ENCODE data around the gene CDHR4.
"Not testable (repeated sequence)": the region's sequence is repeated elsewhere in the genome, so short reads cannot be mapped to it uniquely, and the experiment has no call there.

The CDHR4 gene

GRCh38 chr3:49799761-49800160 lies at the start of gene CDHR4:
TSS of gene CDHR4 (minus strand) at chr3:49799873. CDS start at chr3:49799812, 61 bp downstream.
- Mint-ChIP-seq H3K9me3 (no peaks in the 10 kb centered on the region), H3K27ac (no peak within 1 kb of the TSS), H3K4me1 (peaks cover 15% of the 10 kb centered on the region), H3K36me3 (ENCODE audit: low read depth) (no peaks in the 10 kb centered on the region), H3K27me3 (peaks cover 12% of the 10 kb centered on the region), H3K4me3 (no peak within 1 kb of the TSS)
- DNase-seq (no peak), ATAC-seq (no peak)

GRCh38 chr3:49845694-49846093 lies 46.0 kb upstream of the CDHR4 start:
- Mint-ChIP-seq H3K36me3 (ENCODE audit: low read depth) (peaks cover 12% of the 10 kb centered on the region), H3K27me3 (no peaks in the 10 kb centered on the region), H3K4me1 (no peaks in the 10 kb centered on the region), H3K4me3 (no peak overlapping the region), H3K9me3 (no peaks in the 10 kb centered on the region), H3K27ac (no peak overlapping the region)
- DNase-seq (no peak), ATAC-seq (no peak)

DNA sequence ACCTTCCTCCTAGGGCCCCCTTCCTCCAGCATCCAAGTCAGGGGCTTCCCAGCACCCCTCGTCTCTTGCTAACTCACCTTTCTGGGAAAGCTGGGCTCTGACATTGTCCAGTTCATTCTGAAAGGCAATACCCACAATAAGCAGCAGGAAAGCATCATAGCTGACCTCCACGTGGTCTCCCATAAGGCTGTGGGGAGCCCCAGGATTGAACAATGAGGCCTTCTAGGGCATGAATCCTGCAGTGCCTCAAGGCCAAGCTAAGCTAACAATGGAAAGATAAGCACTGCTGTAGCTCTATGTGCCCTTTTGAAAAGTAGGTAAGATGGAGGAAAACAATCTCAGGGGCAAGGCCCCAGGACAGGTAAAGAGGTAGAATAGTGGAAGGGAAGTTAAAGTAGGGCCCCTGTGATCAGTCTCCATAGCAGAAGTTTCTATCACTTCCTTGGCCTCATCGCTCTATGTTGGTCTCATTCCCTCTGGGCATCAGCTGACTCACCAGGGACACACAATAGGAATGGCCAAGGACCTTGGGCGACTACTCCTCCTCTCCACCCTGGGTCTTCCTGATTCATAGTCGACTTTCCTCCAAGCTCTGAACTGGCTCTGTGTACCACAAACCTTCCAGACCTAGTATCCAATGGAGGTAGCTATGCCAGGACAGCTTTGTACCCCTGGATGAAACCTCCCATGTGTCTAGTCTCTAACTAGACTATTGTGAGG lies 45.0 kb upstream of the CDHR4 start:
- no peaks in the 10 kb centered on the region for H3K9me3 Mint-ChIP-seq
- no peak overlapping the region for H3K27ac Mint-ChIP-seq
- ATAC-seq: no peak

GRCh38 chr3:49842843-49843517 lies 43.3 kb upstream of the CDHR4 start:
- DNase-seq: no peak
- Mint-ChIP-seq H3K27me3 (no peaks in the 10 kb centered on the region), H3K9me3 (no peaks in the 10 kb centered on the region), H3K27ac (no peak overlapping the region), H3K36me3 (ENCODE audit: low read depth) (peaks cover 14% of the 10 kb centered on the region), H3K4me3 (no peak overlapping the region), H3K4me1 (no peaks in the 10 kb centered on the region)
- ATAC-seq: no peak

More for the DNA sequence above, 45.0 kb upstream of the CDHR4 start:
- H3K4me3 Mint-ChIP-seq: no peak overlapping the region
- peaks cover 12% of the 10 kb centered on the region for H3K36me3 Mint-ChIP-seq (ENCODE audit: low read depth)
- no peak for DNase-seq
- no peaks in the 10 kb centered on the region for H3K27me3 Mint-ChIP-seq
- H3K4me1 Mint-ChIP-seq: no peaks in the 10 kb centered on the region

DNA sequence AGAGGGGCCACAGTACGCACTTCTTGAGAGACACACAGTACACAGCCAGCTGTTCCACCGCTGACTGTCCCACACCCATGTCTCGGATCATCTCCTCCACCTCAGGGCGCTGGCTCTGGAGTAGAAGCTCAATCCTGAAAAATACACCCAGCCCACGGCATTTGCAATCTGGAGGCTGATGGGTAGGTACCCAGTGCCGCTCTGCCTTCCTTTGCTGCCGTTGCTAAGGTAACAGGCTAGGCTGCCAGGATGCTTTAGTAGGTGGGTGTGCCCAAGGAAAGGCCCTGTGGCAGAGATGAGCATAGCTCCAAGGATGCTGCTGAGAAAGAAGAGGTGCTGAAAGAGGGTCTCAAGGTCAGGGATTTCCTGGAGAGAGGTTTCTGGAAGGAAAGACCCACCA lies 42.1 kb upstream of the CDHR4 start:
- H3K4me1 Mint-ChIP-seq: no peaks in the 10 kb centered on the region
- DNase-seq: no peak
- H3K9me3 Mint-ChIP-seq: no peaks in the 10 kb centered on the region
- ATAC-seq: no peak
- H3K4me3 Mint-ChIP-seq: no peak overlapping the region
- H3K36me3 Mint-ChIP-seq (ENCODE audit: low read depth): peaks cover 9% of the 10 kb centered on the region
- H3K27ac Mint-ChIP-seq: no peak overlapping the region
- no peaks in the 10 kb centered on the region for H3K27me3 Mint-ChIP-seq

- DNase-seq: peak; percentile 18
- ATAC-seq: no peak
- Mint-ChIP-seq H3K4me3 (no peak overlapping the region), H3K27ac (no peak overlapping the region), H3K9me3 (no peaks in the 10 kb centered on the region), H3K27me3 (no peaks in the 10 kb centered on the region), H3K36me3 (ENCODE audit: low read depth) (peaks cover 4% of the 10 kb centered on the region), H3K4me1 (no peaks in the 10 kb centered on the region)
Measured at GRCh38 chr3:49841126-49841696, 41.5 kb upstream of the CDHR4 start.

DNA sequence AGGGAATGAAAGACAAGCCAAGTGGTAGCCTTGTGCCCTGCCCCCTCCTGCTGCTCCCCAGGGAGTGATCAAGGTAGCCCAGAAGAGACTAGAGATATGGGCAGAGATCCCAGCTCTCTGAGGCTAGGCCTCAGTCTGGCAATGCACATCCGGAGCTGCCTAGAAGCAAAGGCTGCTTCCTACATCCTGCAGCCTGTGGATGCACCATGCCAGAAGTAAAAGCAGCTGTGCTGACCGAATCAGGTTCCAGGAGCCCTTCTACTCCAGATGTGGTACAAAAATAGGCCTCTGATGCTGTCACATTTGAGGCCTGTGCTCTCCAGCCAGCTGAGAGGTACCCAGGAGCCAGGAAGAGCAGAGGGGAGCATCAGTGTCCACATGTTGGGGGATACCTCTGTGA lies 40.7 kb upstream of the CDHR4 start:
- Mint-ChIP-seq H3K27me3 (no peaks in the 10 kb centered on the region), H3K9me3 (no peaks in the 10 kb centered on the region), H3K4me3 (no peak overlapping the region), H3K4me1 (no peaks in the 10 kb centered on the region), H3K36me3 (ENCODE audit: low read depth) (peaks cover 4% of the 10 kb centered on the region), H3K27ac (no peak overlapping the region)
- no peak for DNase-seq
- no peak for ATAC-seq

GRCh38 chr3:49839193-49839809 lies 39.6 kb upstream of the CDHR4 start:
- H3K4me1 Mint-ChIP-seq: no peaks in the 10 kb centered on the region
- no peak overlapping the region for H3K4me3 Mint-ChIP-seq
- ATAC-seq: peak; percentile 80
- no peak overlapping the region for H3K27ac Mint-ChIP-seq
- H3K36me3 Mint-ChIP-seq (ENCODE audit: low read depth): peaks cover 8% of the 10 kb centered on the region
- no peaks in the 10 kb centered on the region for H3K27me3 Mint-ChIP-seq
- H3K9me3 Mint-ChIP-seq: no peaks in the 10 kb centered on the region
- DNase-seq: peak; percentile 81

DNA sequence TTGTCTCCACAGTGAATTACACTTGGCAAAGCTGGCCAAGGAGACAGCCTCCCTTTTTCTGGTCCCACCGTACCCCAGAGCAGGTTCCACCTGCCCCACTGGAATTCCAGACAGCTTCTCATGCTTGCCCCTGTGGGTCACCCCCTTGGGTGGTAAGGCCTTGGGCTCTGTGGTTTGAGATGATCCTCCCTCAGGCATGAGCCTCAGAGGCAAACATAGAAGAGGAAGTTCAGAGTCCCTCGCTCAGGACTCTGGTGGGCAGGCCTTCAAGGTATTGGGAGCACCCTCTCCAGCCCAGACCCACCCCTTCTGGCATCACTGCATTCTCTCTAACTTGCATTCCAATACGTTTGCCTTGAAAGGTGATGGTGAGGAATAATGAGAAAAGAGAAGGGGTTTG lies 31.7 kb upstream of the CDHR4 start:
- ATAC-seq (no peak), DNase-seq (no peak)
- H3K27ac Mint-ChIP-seq: no peak overlapping the region
- H3K27me3 Mint-ChIP-seq: no peaks in the 10 kb centered on the region
- H3K36me3 Mint-ChIP-seq (ENCODE audit: low read depth): peaks cover 29% of the 10 kb centered on the region
- no peaks in the 10 kb centered on the region for H3K9me3 Mint-ChIP-seq
- H3K4me1 Mint-ChIP-seq: no peaks in the 10 kb centered on the region
- H3K4me3 Mint-ChIP-seq: no peak overlapping the region

GRCh38 chr3:49826016-49826415 lies 26.3 kb upstream of the CDHR4 start:
- peaks cover 15% of the 10 kb centered on the region for H3K36me3 Mint-ChIP-seq (ENCODE audit: low read depth)
- no peaks in the 10 kb centered on the region for H3K4me1 Mint-ChIP-seq
- H3K27ac Mint-ChIP-seq: no peak overlapping the region
- DNase-seq (no peak), ATAC-seq (no peak)
- H3K4me3 Mint-ChIP-seq: no peak overlapping the region
- no peaks in the 10 kb centered on the region for H3K9me3 Mint-ChIP-seq
- no peaks in the 10 kb centered on the region for H3K27me3 Mint-ChIP-seq

DNA sequence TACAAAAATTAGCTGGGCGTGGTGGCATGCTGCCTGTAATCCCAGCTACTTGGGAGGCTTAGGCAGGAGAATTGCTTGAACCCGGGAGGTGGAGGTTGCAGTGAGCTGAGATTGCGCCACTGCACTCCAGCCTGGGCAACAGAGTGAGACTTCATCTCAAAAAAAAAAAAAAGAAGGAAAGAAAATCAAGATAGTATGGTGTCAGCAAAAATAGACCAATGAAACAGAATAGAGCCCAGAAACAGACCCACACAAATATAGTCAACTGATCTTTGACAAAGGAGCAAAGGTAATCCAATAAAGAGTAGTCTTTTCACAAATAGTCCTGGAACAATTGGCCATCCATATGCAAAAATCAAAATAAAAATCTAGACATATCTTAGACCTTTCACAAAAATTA lies 23.5 kb upstream of the CDHR4 start:
- H3K27me3 Mint-ChIP-seq; ATAC-seq; DNase-seq; H3K36me3 Mint-ChIP-seq (ENCODE audit: low read depth); H3K4me1 Mint-ChIP-seq; H3K27ac Mint-ChIP-seq; H3K4me3 Mint-ChIP-seq; H3K9me3 Mint-ChIP-seq: not testable (repeated sequence)

GRCh38 chr3:49813497-49814174 lies 14.0 kb upstream of the CDHR4 start, which contains the start of gene UBA7:
TSS of gene UBA7 (minus strand) at chr3:49813953. CDS start at chr3:49813787, 166 bp downstream.
- ATAC-seq (peak; percentile 81), DNase-seq (peak; percentile 36)
- Mint-ChIP-seq H3K36me3 (ENCODE audit: low read depth) (no peaks in the 10 kb centered on the region), H3K27me3 (no peaks in the 10 kb centered on the region), H3K9me3 (no peaks in the 10 kb centered on the region), H3K4me1 (peaks cover 25% of the 10 kb centered on the region), H3K27ac (peak within 1 kb of the TSS; percentile 91), H3K4me3 (peak within 1 kb of the TSS; percentile 86)

- Mint-ChIP-seq H3K9me3 (no peaks in the 10 kb centered on the region), H3K36me3 (ENCODE audit: low read depth) (no peaks in the 10 kb centered on the region), H3K27ac (peak overlapping the region; percentile 91), H3K4me3 (peak overlapping the region; percentile 86), H3K4me1 (peaks cover 31% of the 10 kb centered on the region), H3K27me3 (no peaks in the 10 kb centered on the region)
- DNase-seq (no peak), ATAC-seq (peak; percentile 6)
Measured at GRCh38 chr3:49812916-49813496, 13.3 kb upstream of the CDHR4 start.

Data from activated naive CD8-positive, alpha-beta T cell treated with anti-CD3 and anti-CD28 coated beads, Interleukin-2, amount 50 U/mL, for 24 hours (primary cell).